WTC11 (cell line): ENCODE data around the gene CEBPA. TPM values are rescaled to one million over a fixed set of nuclear protein-coding genes. Genes with fewer than 3 reads are reported as not detected.

Experiments
- ATAC-seq: fragments of 200-7000 bp; cut with Tn5 transposase; 2 replicates; pipeline ENCODE4 v1.10.0; 2021; ENCODE audit warnings: mild to moderate bottlenecking, moderate library complexity
- CTCF ChIA-PET: fragments of 300-600 bp; sonication (Branson Sonifier 250); formaldehyde crosslinking; loops from one replicate; lab custom pipeline; 2021; ENCODE audit warnings: antibody characterized with exemption; lab: Charles Lee
- POLR2A ChIA-PET: fragments of 350-600 bp; sonication (Branson Sonifier 250); formaldehyde crosslinking; loops from one replicate; lab custom pipeline; 2021; ENCODE audit warnings: antibody characterized with exemption; lab: Charles Lee
- DNase-seq: peaks from one replicate; pipeline ENCODE4 v3.0.0; 2021; ENCODE audit warnings: low spot score
- H3K27ac Mint-ChIP-seq: 2 replicates; pipeline ENCODE4 v1.8.0; 2021; ENCODE audit warnings: mixed read lengths
- H3K27me3 Mint-ChIP-seq: 2 replicates; pipeline ENCODE4 v1.8.0; 2021; ENCODE audit warnings: low read depth, mild to moderate bottlenecking, moderate library complexity, mixed read lengths
- H3K36me3 Mint-ChIP-seq: 2 replicates; pipeline ENCODE4 v1.8.0; 2021; ENCODE audit warnings: mixed read lengths
- H3K4me1 Mint-ChIP-seq: 2 replicates; pipeline ENCODE4 v1.8.0; 2022; ENCODE audit warnings: mixed read lengths
- H3K4me3 Mint-ChIP-seq: 2 replicates; pipeline ENCODE4 v1.8.0; 2021; ENCODE audit warnings: mild to moderate bottlenecking, moderate library complexity, mixed read lengths
- H3K9me3 Mint-ChIP-seq: 2 replicates; pipeline ENCODE4 v1.8.0; 2021; ENCODE audit warnings: mixed read lengths
- IRF2 ChIP-seq: sonication (generic); formaldehyde crosslinking; IDR thresholded peaks from 2 replicates; pipeline ENCODE4 v1.8.0; 2022; ENCODE audit warnings: low read depth, missing genetic modification reagents, borderline replicate concordance
- NFATC4 ChIP-seq: fragments of 250-450 bp; sonication (Bioruptor Pico); IDR thresholded peaks from 2 replicates; pipeline ENCODE4 v1.9.0; 2021; ENCODE audit warnings: mild to moderate bottlenecking
- NFYB ChIP-seq: sonication (generic); formaldehyde crosslinking; conservative IDR thresholded peaks from 2 replicates; pipeline ENCODE4 v1.8.0; 2022; ENCODE audit warnings: low read depth, missing genetic modification reagents
- NR1H2 ChIP-seq: sonication (generic); formaldehyde crosslinking; IDR thresholded peaks from 2 replicates; pipeline ENCODE4 v1.9.0; 2021; ENCODE audit warnings: mild to moderate bottlenecking, moderate library complexity, missing genetic modification reagents
- NR3C1 ChIP-seq: sonication (generic); formaldehyde crosslinking; conservative IDR thresholded peaks from 2 replicates; pipeline ENCODE4 v1.8.1; 2023; ENCODE audit warnings: low read depth, mild to moderate bottlenecking, missing genetic modification reagents
- PREB ChIP-seq: sonication (generic); formaldehyde crosslinking; IDR thresholded peaks from 2 replicates; pipeline ENCODE4 v1.8.1; 2022; ENCODE audit warnings: mild to moderate bottlenecking, missing genetic modification reagents, moderate library complexity, borderline replicate concordance
- RELA ChIP-seq: sonication (generic); formaldehyde crosslinking; IDR thresholded peaks from 2 replicates; pipeline ENCODE4 v1.8.1; 2022; ENCODE audit warnings: missing genetic modification reagents, mild to moderate bottlenecking, borderline replicate concordance
- TCF7 ChIP-seq: sonication (generic); formaldehyde crosslinking; IDR thresholded peaks from 2 replicates; pipeline ENCODE4 v1.8.0; 2022; ENCODE audit warnings: mild to moderate bottlenecking, low read depth, missing genetic modification reagents, moderate library complexity
- TEAD4 ChIP-seq: sonication (generic); formaldehyde crosslinking; IDR thresholded peaks from 2 replicates; pipeline ENCODE4 v1.8.0; 2022; ENCODE audit warnings: mild to moderate bottlenecking, missing genetic modification reagents
- TP53 ChIP-seq: sonication (generic); formaldehyde crosslinking; IDR thresholded peaks from 2 replicates; pipeline ENCODE4 v1.8.1; 2023; ENCODE audit warnings: mild to moderate bottlenecking, missing genetic modification reagents
- USF1 ChIP-seq: sonication (generic); formaldehyde crosslinking; IDR thresholded peaks from 2 replicates; pipeline ENCODE4 v1.8.0; 2022; ENCODE audit warnings: mild to moderate bottlenecking, missing genetic modification reagents
- ZBTB43 ChIP-seq: sonication (generic); formaldehyde crosslinking; IDR thresholded peaks from 2 replicates; pipeline ENCODE4 v1.8.1; 2023; ENCODE audit warnings: mild to moderate bottlenecking, missing genetic modification reagents
- ZNF263 ChIP-seq: sonication (generic); formaldehyde crosslinking; IDR thresholded peaks from 2 replicates; pipeline ENCODE4 v1.8.1; 2022; ENCODE audit warnings: low read depth, mild to moderate bottlenecking, moderate library complexity, missing genetic modification reagents
- ZNF416 ChIP-seq: fragments of 250-450 bp; sonication (Bioruptor Pico); IDR thresholded peaks from 2 replicates; pipeline ENCODE4 v1.9.0; 2021; ENCODE audit warnings: mild to moderate bottlenecking, inconsistent platforms
- ZNF532 ChIP-seq: fragments of 250-450 bp; sonication (Bioruptor Pico); IDR thresholded peaks from 2 replicates; pipeline ENCODE4 v1.9.0; 2021; ENCODE audit warnings: mild to moderate bottlenecking, borderline replicate concordance
- total RNA-seq: library from RNA; stranded (reverse); gene quantifications from 3 replicates; pipeline ENCODE4 v1.2.3, GENCODE V29; 2021
- TF ChIP-seq, protein P1 (sequence below): fragments of 250-450 bp; sonication (Bioruptor Pico); IDR thresholded peaks from 2 replicates; pipeline ENCODE4 v1.9.0; 2021; ENCODE audit warnings: moderate library complexity, mild to moderate bottlenecking, inconsistent platforms, borderline replicate concordance
- TF ChIP-seq, protein P2 (sequence below): sonication (generic); formaldehyde crosslinking; IDR thresholded peaks from 2 replicates; pipeline ENCODE4 v1.8.1; 2022; ENCODE audit warnings: missing genetic modification reagents, borderline replicate concordance
- TF ChIP-seq, protein P3 (sequence below): fragments of 250-450 bp; sonication (Bioruptor Pico); IDR thresholded peaks from 2 replicates; pipeline ENCODE4 v1.9.0; 2021; ENCODE audit warnings: mild to moderate bottlenecking

The CEBPA gene
- total RNA-seq, 1 experiment from 2014 or later, result 5.6 TPM

DNA sequence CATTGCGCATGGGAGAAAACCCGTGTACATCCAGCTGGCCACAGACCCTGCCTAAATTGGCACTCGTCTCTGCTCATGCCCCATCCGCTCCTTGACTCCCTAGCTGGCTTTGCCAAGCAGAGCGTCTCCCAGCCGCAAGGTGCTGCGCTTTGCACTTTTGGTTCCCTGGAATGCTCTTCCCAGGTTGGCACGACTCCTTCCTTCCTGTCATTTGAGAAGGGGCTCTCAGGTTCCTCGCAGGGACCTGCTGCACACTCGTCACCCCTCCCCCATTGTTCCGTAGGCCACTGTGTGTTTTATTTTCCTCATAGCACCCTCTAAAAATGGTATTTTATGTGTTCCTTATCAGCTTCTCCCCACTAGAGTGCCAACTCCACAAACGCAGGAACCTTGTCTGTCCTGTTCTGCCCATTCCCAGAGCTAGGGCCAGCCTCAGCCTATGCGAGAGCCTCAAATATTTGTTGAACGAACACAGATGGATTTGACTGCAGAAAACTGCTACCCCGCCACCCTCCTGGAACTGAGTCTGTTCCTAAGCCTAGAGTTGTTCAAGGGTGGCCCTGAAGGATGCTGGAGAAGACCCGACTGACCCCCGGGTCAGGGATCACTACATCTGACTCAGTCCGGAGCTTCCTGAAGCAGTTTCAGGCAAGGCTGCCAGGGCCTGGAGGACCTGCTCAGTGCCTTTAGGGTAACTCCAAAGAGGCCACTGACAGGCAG is 8.4 kb upstream of the CEBPA start:
- CTCF ChIA-PET, result interaction anchor here (0.8 to 2.1 kb wide), 9 partner anchors 8 to 109 kb away, joined by 3 to 16 read pairs (median 4); partner anchors contain the start of genes CEBPA and SLC7A10
- Mint-ChIP-seq H3K27ac (peak overlapping the region; percentile 6), H3K27me3 (no peaks in the 10 kb centered on the region; the same call in 1 of the 2 replicates), H3K4me1 (peaks cover 14% of the 10 kb centered on the region), H3K9me3 (peaks cover 6% of the 10 kb centered on the region), H3K36me3 (no peaks in the 10 kb centered on the region), H3K4me3 (no peak overlapping the region)
- TF ChIP-seq TP53 (CRISPR knock-in tag) (no peak), NFATC4 (CRISPR knock-in tag) (no peak), NFYB (CRISPR knock-in tag) (no peak), PREB (CRISPR knock-in tag) (no peak), IRF2 (no peak), TEAD4 (CRISPR knock-in tag) (no peak), NR1H2 (no peak), ZNF416 (CRISPR knock-in tag) (no peak), ZNF263 (CRISPR knock-in tag) (no peak), NR3C1 (CRISPR knock-in tag) (no peak), ZNF532 (CRISPR knock-in tag) (no peak), USF1 (CRISPR knock-in tag) (no peak), RELA (no peak), ZBTB43 (no peak), TCF7 (no peak)
- TF ChIP-seq, protein P1, sequence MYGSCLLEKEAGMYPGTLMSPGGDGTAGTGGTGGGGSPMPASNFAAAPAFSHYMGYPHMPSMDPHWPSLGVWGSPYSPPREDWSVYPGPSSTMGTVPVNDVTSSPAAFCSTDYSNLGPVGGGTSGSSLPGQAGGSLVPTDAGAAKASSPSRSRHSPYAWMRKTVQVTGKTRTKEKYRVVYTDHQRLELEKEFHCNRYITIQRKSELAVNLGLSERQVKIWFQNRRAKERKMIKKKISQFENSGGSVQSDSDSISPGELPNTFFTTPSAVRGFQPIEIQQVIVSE (CRISPR knock-in tag), result no peak
- TF ChIP-seq, protein P2, sequence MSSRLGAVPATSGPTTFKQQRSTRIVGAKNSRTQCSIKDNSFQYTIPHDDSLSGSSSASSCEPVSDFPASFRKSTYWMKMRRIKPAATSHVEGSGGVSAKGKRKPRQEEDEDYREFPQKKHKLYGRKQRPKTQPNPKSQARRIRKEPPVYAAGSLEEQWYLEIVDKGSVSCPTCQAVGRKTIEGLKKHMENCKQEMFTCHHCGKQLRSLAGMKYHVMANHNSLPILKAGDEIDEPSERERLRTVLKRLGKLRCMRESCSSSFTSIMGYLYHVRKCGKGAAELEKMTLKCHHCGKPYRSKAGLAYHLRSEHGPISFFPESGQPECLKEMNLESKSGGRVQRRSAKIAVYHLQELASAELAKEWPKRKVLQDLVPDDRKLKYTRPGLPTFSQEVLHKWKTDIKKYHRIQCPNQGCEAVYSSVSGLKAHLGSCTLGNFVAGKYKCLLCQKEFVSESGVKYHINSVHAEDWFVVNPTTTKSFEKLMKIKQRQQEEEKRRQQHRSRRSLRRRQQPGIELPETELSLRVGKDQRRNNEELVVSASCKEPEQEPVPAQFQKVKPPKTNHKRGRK, result no peak
- TF ChIP-seq, protein P3, sequence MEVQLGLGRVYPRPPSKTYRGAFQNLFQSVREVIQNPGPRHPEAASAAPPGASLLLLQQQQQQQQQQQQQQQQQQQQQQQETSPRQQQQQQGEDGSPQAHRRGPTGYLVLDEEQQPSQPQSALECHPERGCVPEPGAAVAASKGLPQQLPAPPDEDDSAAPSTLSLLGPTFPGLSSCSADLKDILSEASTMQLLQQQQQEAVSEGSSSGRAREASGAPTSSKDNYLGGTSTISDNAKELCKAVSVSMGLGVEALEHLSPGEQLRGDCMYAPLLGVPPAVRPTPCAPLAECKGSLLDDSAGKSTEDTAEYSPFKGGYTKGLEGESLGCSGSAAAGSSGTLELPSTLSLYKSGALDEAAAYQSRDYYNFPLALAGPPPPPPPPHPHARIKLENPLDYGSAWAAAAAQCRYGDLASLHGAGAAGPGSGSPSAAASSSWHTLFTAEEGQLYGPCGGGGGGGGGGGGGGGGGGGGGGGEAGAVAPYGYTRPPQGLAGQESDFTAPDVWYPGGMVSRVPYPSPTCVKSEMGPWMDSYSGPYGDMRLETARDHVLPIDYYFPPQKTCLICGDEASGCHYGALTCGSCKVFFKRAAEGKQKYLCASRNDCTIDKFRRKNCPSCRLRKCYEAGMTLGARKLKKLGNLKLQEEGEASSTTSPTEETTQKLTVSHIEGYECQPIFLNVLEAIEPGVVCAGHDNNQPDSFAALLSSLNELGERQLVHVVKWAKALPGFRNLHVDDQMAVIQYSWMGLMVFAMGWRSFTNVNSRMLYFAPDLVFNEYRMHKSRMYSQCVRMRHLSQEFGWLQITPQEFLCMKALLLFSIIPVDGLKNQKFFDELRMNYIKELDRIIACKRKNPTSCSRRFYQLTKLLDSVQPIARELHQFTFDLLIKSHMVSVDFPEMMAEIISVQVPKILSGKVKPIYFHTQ (CRISPR knock-in tag), result no peak
- POLR2A ChIA-PET, result interaction anchor here (0.8 to 1.4 kb wide), 2 partner anchors 8 to 63 kb away, joined by 3 read pairs; partner anchors contain the start of genes CEBPA and CEBPG
- ATAC-seq, result no peak; the same call in 1 of the 2 replicates
- no peak for DNase-seq
